ENCODE data around the gene CFAP161.

- TF ChIP-seq CTCF (IDR thresholded peaks at IDR 0.05) (no peak), POLR2A (IDR thresholded peaks at IDR 0.05) (no peak)
Measured at GRCh38 chr15:81117136-81117535, 16.9 kb upstream of the CFAP161 start.
